GM12801 (cell line): ENCODE results near the gene CISD2.

Source experiments
- TF ChIP-seq, protein P1 (sequence below): IDR thresholded peaks from one replicate; pipeline ENCODE4 v1.5.1; 2011; ENCODE audit warnings: control low read depth; ENCODE audit not compliant: insufficient read length; ENCODE audit errors: extremely low read depth

The CISD2 gene

DNA sequence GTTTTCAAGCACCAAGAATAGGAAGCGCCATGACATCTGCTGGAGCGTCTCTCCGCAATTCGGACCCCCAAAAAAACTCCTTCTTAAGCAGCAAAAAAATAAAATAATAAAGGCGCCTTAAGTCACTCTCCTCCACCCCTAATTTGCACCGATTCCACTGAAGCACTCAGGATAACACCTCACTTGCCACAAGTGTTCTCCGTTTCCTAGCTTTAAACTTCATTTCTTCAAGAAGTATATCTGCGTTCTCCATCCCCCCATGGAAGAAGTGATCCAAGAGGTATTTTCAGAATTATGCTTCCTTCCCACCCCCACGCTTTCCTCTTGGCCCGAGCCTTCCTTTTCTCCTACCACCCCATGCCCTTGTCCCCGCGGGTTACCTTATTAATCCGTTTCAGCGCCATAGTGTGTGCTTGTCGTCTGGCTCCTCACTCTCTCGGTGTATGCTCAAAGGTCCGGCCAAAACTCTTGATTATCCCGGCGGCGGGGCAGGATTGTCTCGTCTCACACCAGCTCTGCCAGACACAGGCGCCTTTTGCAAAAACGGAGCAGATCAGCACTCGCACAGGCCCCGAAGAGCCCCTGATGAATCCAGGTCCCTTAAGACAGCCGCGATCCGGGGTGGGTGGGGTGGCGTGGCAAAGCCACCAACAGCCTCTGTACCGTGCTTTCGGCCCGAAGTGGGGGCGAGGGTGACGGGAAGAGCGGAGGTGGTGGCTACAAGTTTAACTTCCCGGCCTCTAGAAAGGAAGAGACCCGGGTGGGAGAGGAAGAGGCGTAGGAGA, 42.5 kb upstream of the CISD2 start:
- TF ChIP-seq, protein P1, sequence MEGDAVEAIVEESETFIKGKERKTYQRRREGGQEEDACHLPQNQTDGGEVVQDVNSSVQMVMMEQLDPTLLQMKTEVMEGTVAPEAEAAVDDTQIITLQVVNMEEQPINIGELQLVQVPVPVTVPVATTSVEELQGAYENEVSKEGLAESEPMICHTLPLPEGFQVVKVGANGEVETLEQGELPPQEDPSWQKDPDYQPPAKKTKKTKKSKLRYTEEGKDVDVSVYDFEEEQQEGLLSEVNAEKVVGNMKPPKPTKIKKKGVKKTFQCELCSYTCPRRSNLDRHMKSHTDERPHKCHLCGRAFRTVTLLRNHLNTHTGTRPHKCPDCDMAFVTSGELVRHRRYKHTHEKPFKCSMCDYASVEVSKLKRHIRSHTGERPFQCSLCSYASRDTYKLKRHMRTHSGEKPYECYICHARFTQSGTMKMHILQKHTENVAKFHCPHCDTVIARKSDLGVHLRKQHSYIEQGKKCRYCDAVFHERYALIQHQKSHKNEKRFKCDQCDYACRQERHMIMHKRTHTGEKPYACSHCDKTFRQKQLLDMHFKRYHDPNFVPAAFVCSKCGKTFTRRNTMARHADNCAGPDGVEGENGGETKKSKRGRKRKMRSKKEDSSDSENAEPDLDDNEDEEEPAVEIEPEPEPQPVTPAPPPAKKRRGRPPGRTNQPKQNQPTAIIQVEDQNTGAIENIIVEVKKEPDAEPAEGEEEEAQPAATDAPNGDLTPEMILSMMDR, result no peak

DNA sequence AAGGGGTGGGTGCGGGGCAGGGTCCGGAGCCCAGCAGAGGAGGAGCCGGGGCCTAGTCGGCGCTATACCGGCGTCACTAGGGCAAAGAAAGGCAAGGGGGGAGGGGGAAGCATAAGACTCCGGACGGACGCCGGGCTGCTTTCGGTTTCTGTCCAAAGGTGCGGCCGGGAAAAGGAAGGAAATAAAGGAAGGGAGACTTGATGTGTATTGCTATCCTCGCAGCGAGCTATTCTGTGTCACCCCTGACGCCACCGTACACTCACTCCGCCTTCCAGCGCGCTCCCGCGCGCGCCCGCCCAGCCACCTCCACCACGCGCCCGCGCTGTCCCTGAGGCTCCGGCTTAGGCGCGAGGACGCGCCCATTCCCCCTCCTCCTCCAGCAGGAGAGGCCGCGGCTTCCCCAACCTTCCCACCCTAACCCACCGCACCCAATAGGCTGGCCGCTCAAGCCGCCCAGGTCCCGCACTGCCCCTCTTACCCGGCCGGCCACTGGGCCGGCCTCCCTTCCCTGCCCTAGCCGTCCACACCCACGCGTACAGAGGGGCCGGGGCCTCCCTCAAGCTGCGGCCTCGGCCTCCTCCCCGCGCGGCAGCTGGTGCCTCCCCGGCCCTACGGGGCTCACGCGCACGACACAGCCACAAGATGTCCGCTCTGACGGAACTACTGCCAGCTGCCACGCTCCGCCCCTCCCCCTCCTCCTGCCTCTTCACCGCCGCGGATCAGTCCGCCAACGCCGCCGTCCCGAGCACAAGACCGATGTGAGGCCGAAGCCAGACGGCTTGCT, 41.7 kb upstream of the CISD2 start, which contains the start of gene UBE2D3:
Gene UBE2D3 (minus strand): TSS at position 662 of the 784 bp plus-strand sequence. CDS start 1,043 bp downstream, outside the sequence.
- TF ChIP-seq, protein P1, result no peak

GRCh38 chr4:102827674-102828496, 40.9 kb upstream of the CISD2 start:
- TF ChIP-seq, protein P1, result no peak

DNA sequence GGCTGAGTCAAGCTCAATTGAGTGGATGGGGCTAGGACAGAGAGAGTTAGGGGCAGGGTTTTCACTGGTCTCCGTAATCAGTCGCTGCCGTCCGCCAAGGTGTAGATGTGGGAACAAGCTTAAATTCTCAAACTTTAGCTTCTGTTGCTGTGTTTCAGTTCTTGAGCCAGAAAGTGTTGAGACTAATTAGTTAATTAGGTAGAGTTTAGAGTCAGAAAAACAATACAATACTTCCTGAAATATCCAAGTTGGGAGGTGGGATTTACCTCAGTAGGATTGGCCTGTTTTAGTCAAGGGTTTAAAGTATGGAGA, 40.3 kb upstream of the CISD2 start:
- TF ChIP-seq, protein P1, result no peak

GRCh38 chr4:102829803-102830202, 39.0 kb upstream of the CISD2 start:
- TF ChIP-seq, protein P1, result no peak

- TF ChIP-seq, protein P1, result no peak
These were observed 36.7 kb upstream of the CISD2 start for GRCh38 chr4:102832105-102832504.

GRCh38 chr4:102832667-102833066, 36.1 kb upstream of the CISD2 start:
- TF ChIP-seq, protein P1, result no peak
